BLaER1 (cell line): ENCODE results near the gene NOCT.
"Not testable (repeated sequence)": the region's sequence is repeated elsewhere in the genome, so short reads cannot be mapped to it uniquely, and the experiment has no call there.

Source experiments
- H3K27ac ChIP-seq: shearing (Covaris generic); formaldehyde crosslinking; 2 replicates; pipeline ENCODE4 v1.8.1; 2022
- H3K27me3 ChIP-seq: shearing (Covaris generic); formaldehyde crosslinking; 2 replicates; pipeline ENCODE4 v1.8.1; 2022
- H3K36me3 ChIP-seq: shearing (Covaris generic); formaldehyde crosslinking; 2 replicates; pipeline ENCODE4 v1.8.1; 2022
- H3K4me1 ChIP-seq: shearing (Covaris generic); formaldehyde crosslinking; 2 replicates; pipeline ENCODE4 v1.8.1; 2022
- H3K4me2 ChIP-seq: shearing (Covaris generic); formaldehyde crosslinking; 2 replicates; pipeline ENCODE4 v1.8.1; 2022
- H3K4me3 ChIP-seq: shearing (Covaris generic); formaldehyde crosslinking; 2 replicates; pipeline ENCODE4 v1.8.1; 2022
- H3K9ac ChIP-seq: shearing (Covaris generic); formaldehyde crosslinking; 2 replicates; pipeline ENCODE4 v1.8.1; 2022
- H3K9me3 ChIP-seq: shearing (Covaris generic); formaldehyde crosslinking; 2 replicates; pipeline ENCODE4 v1.8.1; 2022
- H4K20me1 ChIP-seq: shearing (Covaris generic); formaldehyde crosslinking; 2 replicates; pipeline ENCODE4 v1.8.1; 2022
- Cebpa-rat ChIP-seq: shearing (Covaris generic); IDR thresholded peaks from 2 replicates; pipeline ENCODE4 v1.8.1; 2022

Gene NOCT

GRCh38 chr4:139042981-139043460 is 27.4 kb downstream of the NOCT start:
- TF ChIP-seq Cebpa-rat: no peak
- peaks cover 87% of the 10 kb centered on the region for H3K36me3 ChIP-seq
- H3K9me3 ChIP-seq: peaks cover 8% of the 10 kb centered on the region
- H4K20me1 ChIP-seq: peaks cover 91% of the 10 kb centered on the region
- no peak overlapping the region for H3K27ac ChIP-seq
- no peak overlapping the region for H3K4me2 ChIP-seq
- H3K4me1 ChIP-seq: peaks cover 1% of the 10 kb centered on the region; the same call in 1 of the 2 replicates
- H3K4me3 ChIP-seq: no peak overlapping the region
- no peak overlapping the region for H3K9ac ChIP-seq
- no peaks in the 10 kb centered on the region for H3K27me3 ChIP-seq

DNA sequence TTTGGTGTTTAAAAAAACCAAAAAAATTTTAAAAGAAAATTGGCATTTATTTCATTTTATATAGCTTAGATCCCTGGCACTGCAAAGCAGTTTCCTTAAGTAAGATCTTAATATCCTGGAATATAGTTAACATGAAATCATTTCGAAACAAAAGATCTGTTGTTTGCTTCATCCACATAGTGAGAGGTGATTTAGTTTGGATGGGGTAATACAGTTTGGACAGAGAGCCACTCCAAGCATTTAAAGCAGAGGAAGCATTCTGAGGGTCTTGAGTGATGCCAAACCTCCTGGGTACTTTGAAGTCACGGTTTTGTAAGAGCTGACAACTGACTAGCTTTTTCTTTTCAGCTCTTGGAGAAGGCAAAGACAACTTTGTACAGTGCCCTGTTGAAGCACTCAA is 28.7 kb downstream of the NOCT start:
- Histone ChIP-seq H3K27me3 (no peaks in the 10 kb centered on the region), H3K36me3 (peaks cover 90% of the 10 kb centered on the region), H3K4me3 (no peak overlapping the region), H4K20me1 (peaks cover 92% of the 10 kb centered on the region), H3K4me2 (no peak overlapping the region), H3K27ac (no peak overlapping the region), H3K9me3 (peaks cover 8% of the 10 kb centered on the region), H3K4me1 (no peaks in the 10 kb centered on the region), H3K9ac (no peak overlapping the region)
- TF ChIP-seq Cebpa-rat: no peak

DNA sequence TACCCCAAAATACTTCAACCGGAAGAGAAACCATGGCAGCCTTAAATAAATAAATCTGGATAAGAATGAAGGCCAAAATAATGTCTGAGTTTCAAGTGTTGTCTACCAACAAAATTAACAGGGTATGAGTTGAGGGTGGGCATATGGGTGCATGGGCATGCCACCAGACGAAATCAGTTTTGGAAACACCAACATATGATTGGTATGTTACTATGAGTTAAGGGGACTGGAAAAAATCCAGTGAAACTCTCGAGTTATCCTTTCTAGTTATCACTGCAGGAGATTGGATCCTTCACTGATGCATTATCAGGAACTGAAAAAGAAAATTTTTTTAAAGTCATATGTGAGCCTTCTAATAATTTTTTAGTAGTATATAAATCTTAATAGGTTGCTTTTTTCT is 32.4 kb downstream of the NOCT start:
- Histone ChIP-seq H3K4me1 (no peaks in the 10 kb centered on the region), H3K9me3 (no peaks in the 10 kb centered on the region), H3K4me3 (no peak overlapping the region), H3K27me3 (no peaks in the 10 kb centered on the region), H3K9ac (no peak overlapping the region), H3K36me3 (peaks cover 94% of the 10 kb centered on the region), H4K20me1 (peaks cover 75% of the 10 kb centered on the region), H3K4me2 (no peak overlapping the region), H3K27ac (no peak overlapping the region)
- no peak for TF ChIP-seq Cebpa-rat

DNA sequence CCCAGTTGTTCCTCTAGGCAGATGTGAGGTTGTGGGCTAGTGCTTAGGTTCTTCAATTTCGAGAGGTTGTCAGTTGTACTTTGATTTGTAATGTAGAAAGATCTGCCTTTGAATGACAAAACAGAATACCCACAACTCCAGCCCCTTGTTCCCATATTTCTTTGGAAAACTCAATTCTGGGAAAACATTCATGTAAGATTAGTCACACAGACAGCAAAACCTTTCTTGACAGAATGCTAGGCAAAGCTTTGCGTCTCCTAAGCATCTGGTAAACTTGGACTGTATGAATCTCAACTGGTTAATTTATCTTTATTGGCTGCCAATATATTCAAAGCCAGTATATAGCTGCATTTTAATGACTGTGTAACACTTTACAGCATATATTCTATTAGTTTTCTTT is 34.9 kb downstream of the NOCT start:
- H3K36me3 ChIP-seq: peaks cover 94% of the 10 kb centered on the region
- no peaks in the 10 kb centered on the region for H3K27me3 ChIP-seq
- H3K9me3 ChIP-seq: no peaks in the 10 kb centered on the region
- H3K4me3 ChIP-seq: no peak overlapping the region
- TF ChIP-seq Cebpa-rat: no peak
- no peak overlapping the region for H3K9ac ChIP-seq
- no peak overlapping the region for H3K27ac ChIP-seq
- H4K20me1 ChIP-seq: peaks cover 75% of the 10 kb centered on the region
- H3K4me2 ChIP-seq: no peak overlapping the region
- no peaks in the 10 kb centered on the region for H3K4me1 ChIP-seq

DNA sequence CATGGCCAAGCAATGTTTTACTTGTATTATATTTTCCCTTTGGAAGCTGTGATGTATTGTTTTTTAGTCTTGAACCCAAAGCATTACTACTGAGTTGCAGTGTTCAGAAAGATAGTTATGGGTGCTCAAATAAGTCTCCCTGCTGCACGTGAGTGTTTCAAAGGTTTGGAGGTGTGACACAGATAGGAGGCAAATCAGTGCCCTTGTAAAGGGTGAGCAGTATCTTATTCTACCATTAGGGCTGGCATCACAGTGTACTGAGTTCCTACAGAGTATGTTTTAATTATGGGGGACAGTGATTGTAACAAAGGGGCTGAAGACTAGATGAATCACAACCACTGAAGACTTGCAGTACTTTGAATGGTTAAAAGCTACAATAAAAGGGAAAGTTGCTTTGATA is 38.3 kb downstream of the NOCT start:
- Histone ChIP-seq H3K36me3 (peaks cover 82% of the 10 kb centered on the region), H3K27ac (no peak overlapping the region), H4K20me1 (peaks cover 75% of the 10 kb centered on the region)

DNA sequence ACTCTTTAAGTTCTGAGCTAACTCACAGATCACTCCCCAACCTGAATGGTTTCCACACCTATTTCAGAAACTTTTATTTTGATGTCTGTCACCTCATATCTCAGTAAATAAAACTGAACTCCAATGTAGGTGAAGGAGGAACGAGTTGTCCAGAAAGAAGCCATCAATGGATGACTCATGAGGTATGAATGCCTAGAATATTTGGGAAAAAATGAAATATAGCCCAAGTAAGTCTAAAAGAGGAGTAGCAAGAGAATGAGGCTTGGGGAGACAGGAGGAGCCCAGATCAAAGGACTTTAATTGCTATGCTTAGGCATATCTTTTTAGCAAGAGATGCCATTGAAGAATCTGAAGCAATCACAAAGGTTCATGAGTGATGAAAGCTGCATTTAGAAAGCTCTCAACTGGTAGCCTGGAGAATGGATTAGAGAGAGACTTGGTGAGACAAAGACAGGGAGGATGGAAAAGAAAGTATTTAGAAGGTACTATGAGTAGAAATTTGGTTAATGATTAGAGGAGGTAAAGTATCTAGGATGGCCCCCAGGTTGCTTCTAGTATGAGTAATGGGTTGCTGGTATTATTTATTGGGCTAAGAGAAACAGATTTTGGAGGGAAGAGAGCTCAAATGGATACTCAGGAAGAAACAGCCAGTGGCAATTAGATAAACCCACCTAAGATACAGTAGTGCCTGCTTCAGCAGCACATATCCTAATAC is 39.4 kb downstream of the NOCT start:
- H3K4me3 ChIP-seq: no peak overlapping the region
- no peak overlapping the region for H3K27ac ChIP-seq
- H3K9me3 ChIP-seq: no peaks in the 10 kb centered on the region
- H3K27me3 ChIP-seq: no peaks in the 10 kb centered on the region
- H3K4me2 ChIP-seq: no peak overlapping the region
- peaks cover 75% of the 10 kb centered on the region for H4K20me1 ChIP-seq
- no peak overlapping the region for H3K9ac ChIP-seq
- peaks cover 83% of the 10 kb centered on the region for H3K36me3 ChIP-seq
- H3K4me1 ChIP-seq: no peaks in the 10 kb centered on the region
- no peak for TF ChIP-seq Cebpa-rat

More for the DNA sequence above, 38.3 kb downstream of the NOCT start:
- TF ChIP-seq Cebpa-rat: no peak
- Histone ChIP-seq H3K4me1 (no peaks in the 10 kb centered on the region), H3K9me3 (no peaks in the 10 kb centered on the region), H3K4me2 (no peak overlapping the region), H3K9ac (no peak overlapping the region), H3K27me3 (no peaks in the 10 kb centered on the region), H3K4me3 (no peak overlapping the region)

GRCh38 chr4:139059026-139059425 is 43.4 kb downstream of the NOCT start:
- H3K27me3 ChIP-seq, H3K9me3 ChIP-seq, H3K4me3 ChIP-seq, H3K4me1 ChIP-seq, H3K4me2 ChIP-seq, H3K9ac ChIP-seq, H3K27ac ChIP-seq: not testable (repeated sequence)
- Histone ChIP-seq H4K20me1 (peaks cover 76% of the 10 kb centered on the region), H3K36me3 (peaks cover 86% of the 10 kb centered on the region)

- H3K9me3 ChIP-seq: no peaks in the 10 kb centered on the region
These were observed 45.0 kb downstream of the NOCT start for GRCh38 chr4:139060591-139060990.

GRCh38 chr4:139076016-139076744 is 60.6 kb downstream of the NOCT start:
- Histone ChIP-seq H3K9me3 (no peaks in the 10 kb centered on the region), H3K4me2 (no peak overlapping the region), H3K27ac (no peak overlapping the region), H3K4me1 (peaks cover 43% of the 10 kb centered on the region), H3K36me3 (peaks cover 35% of the 10 kb centered on the region), H4K20me1 (peaks cover 100% of the 10 kb centered on the region), H3K27me3 (no peaks in the 10 kb centered on the region), H3K9ac (peak overlapping the region; percentile 18; the same call in 1 of the 2 replicates), H3K4me3 (no peak overlapping the region)
- no peak for TF ChIP-seq Cebpa-rat

More at GRCh38 chr4:139060591-139060990, 45.0 kb downstream of the NOCT start:
- H3K9ac ChIP-seq: no peak overlapping the region
- H3K27ac ChIP-seq: no peak overlapping the region
- H3K4me3 ChIP-seq: no peak overlapping the region
- TF ChIP-seq Cebpa-rat: no peak
- H3K27me3 ChIP-seq: no peaks in the 10 kb centered on the region
- H3K36me3 ChIP-seq: peaks cover 85% of the 10 kb centered on the region
- H4K20me1 ChIP-seq: peaks cover 66% of the 10 kb centered on the region
- no peak overlapping the region for H3K4me2 ChIP-seq
- H3K4me1 ChIP-seq: no peaks in the 10 kb centered on the region
